Pancreas (tissue), 10 donors: Measurements from ENCODE around the gene EMC9. TPM values are rescaled to one million over a fixed set of nuclear protein-coding genes. Genes with fewer than 3 reads are reported as not detected.

Experiments
- ATAC-seq, 4 donors: fragments of 200-7000 bp; cut with Tn5 transposase; one replicate each; pipeline versions ENCODE4 v1.8.0 to v1.9.1; 2020; ENCODE audit warnings: mild to moderate bottlenecking in 4 of 4, moderate library complexity in 4 of 4
- DNase-seq, 6 donors: peaks; one replicate each; pipeline ENCODE4 v3.0.0-alpha.2; 2020
- FAIRE-seq: peaks from 2 replicates; lab custom pipeline; 2012; peaks lifted over from hg19 to GRCh38; lab: Jason Lieb, UNC
- H3K27ac ChIP-seq, 4 donors: fragments of 200-600 bp; sonication (generic); 1 replicate in 3 of 4; 2 replicates in 1 of 4; pipeline versions ENCODE4 v1.5.0 to v1.8.0; 2020
- H3K27me3 ChIP-seq, 4 donors: fragments of 200-600 bp; one replicate each; pipeline ENCODE4 v1.8.0; 2021
- H3K36me3 ChIP-seq, 3 donors: fragments of 200-600 bp; sonication (generic) in 1 of 3; one replicate each; pipeline versions ENCODE4 v1.5.0 to v1.8.0; 2020 to 2021
- H3K4me1 ChIP-seq, 3 donors: fragments of 200-600 bp; one replicate each; pipeline ENCODE4 v1.8.0; 2021
- H3K4me3 ChIP-seq, 4 donors: fragments of 200-600 bp; sonication (generic) in 2 of 4; one replicate each; pipeline versions ENCODE4 v1.5.0 to v1.8.0; 2020 to 2021
- H3K9me3 ChIP-seq, 4 donors: fragments of 200-600 bp; one replicate each; pipeline ENCODE4 v1.8.0; 2021
- CTCF ChIP-seq, 4 donors: fragments of 200-600 bp; sonication (generic) in 3 of 4; IDR thresholded peaks; one replicate each; pipeline versions ENCODE4 v1.5.0 to v1.8.0; 2021; ENCODE audit warnings: antibody characterized with exemption in 4 of 4
- WGBS, 2 donors: extraction: QIAGEN DNeasy Blood & Tissue Kit; methylation state at CpG; one replicate each; pipeline ENCODE4 v1.1.7; 2013; 5-methylcytosine and 5-hydroxymethylcytosine counted together
- intact Hi-C, 3 donors: fragments of 100-400 bp; cut with DNase I; formaldehyde crosslinking; loops; one replicate each; pipeline versions ENCODE4 v1.11.1 to v1.14.2; 2022
- polyA plus RNA-seq, 2 donors: library from polyadenylated mRNA; stranded (reverse); fragments of 200-250 nt; gene quantifications; one replicate each; pipeline ENCODE4 v1.2.3, GENCODE V29; 2013
- total RNA-seq, 6 donors: library from RNA; stranded (reverse); fragmentation: NEBNext Ultra II Directional in 4 of 6; extraction: Animal tissue kit (Norgen Biotek cat#: 25700) in 4 of 6; gene quantifications; one replicate each; pipeline versions ENCODE4 v1.2.1 to v1.2.4, GENCODE V29; 2021 to 2023
- donor health status: healthy with polysubstance abuse.
- donor health status: DM: no; HTN: no; CAD: no; lungs with moderate emphysema.
- donor health status: DM: no; HTN: no; CAD: no.
- donor health status: control.
- donor health status: control.
- donor health status: Bipolar disorder and iron deficiency.
- donor health status: DM: yes; HTN: yes; CAD: no.
- donor health status: DM: no; HTN: no; CAD: no.
- donor health status: DM: no; HTN: no; CAD: no.
- donor health status: DM: yes; HTN: yes; CAD: no.

Gene EMC9
- total and polyA plus RNA-seq, 8 donors: 8.1 to 72.6 (median 14.1) TPM

- Histone ChIP-seq H3K27ac (no peak overlapping the region), H3K36me3 (peaks cover 0 to 13% (median 7%) of the 10 kb centered on the region in 3 donors), H3K4me1 (peaks cover 27 to 31% (median 29%) of the 10 kb centered on the region in 3 donors), H3K27me3 (no peaks in the 10 kb centered on the region), H3K9me3 (no peaks in the 10 kb centered on the region), H3K4me3 (no peak overlapping the region)
- intact Hi-C loops: no loop called here
- ATAC-seq (no peak), FAIRE-seq (no peak), DNase-seq (no peak)
- TF ChIP-seq CTCF (IDR thresholded peaks at IDR 0.05): no peak
- 80 to 96% methylated on average over 1 of the region's 1 CpG for WGBS, 2 donors
Measured at GRCh38 chr14:24133735-24134134, 7.7 kb downstream of the EMC9 start.

GRCh38 chr14:24132976-24133375 is 8.4 kb downstream of the EMC9 start:
- DNase-seq (no peak), FAIRE-seq (no peak), ATAC-seq (no peak)
- no peak for TF ChIP-seq CTCF (IDR thresholded peaks at IDR 0.05)
- Histone ChIP-seq H3K36me3 (peaks cover 0 to 6% (median under 1%) of the 10 kb centered on the region in 3 donors), H3K27me3 (no peaks in the 10 kb centered on the region), H3K4me1 (peaks cover 27 to 31% (median 29%) of the 10 kb centered on the region in 3 donors), H3K4me3 (no peak overlapping the region), H3K9me3 (no peaks in the 10 kb centered on the region), H3K27ac (peak overlapping the region in 2 of 4 donors; percentile 24 to 78)
- 96 to 98% methylated on average over 2 of the region's 2 CpGs for WGBS, 2 donors
- intact Hi-C loops: no loop called here

GRCh38 chr14:24132061-24132685 is 9.2 kb downstream of the EMC9 start:
- DNase-seq (peak; percentile 73 to 92 (median 82)), ATAC-seq (peak; percentile 31 to 46 (median 36)), FAIRE-seq (no peak)
- no peak for TF ChIP-seq CTCF (IDR thresholded peaks at IDR 0.05)
- 24 to 29% methylated on average over 24 of the region's 24 CpGs for WGBS, 2 donors
- Histone ChIP-seq H3K27me3 (no peaks in the 10 kb centered on the region), H3K4me3 (no peak overlapping the region), H3K4me1 (peaks cover 25 to 31% (median 27%) of the 10 kb centered on the region in 3 donors), H3K9me3 (no peaks in the 10 kb centered on the region), H3K27ac (peak overlapping the region; percentile 76 to 87 (median 80)), H3K36me3 (no peaks in the 10 kb centered on the region)
- intact Hi-C loops: no loop called here

- WGBS, 2 donors: 38 to 40% methylated on average over 15 of the region's 15 CpGs
- Histone ChIP-seq H3K9me3 (no peaks in the 10 kb centered on the region), H3K4me3 (no peak overlapping the region), H3K27me3 (no peaks in the 10 kb centered on the region), H3K36me3 (no peaks in the 10 kb centered on the region), H3K4me1 (peaks cover 19 to 31% (median 22%) of the 10 kb centered on the region in 3 donors), H3K27ac (peak overlapping the region; percentile 76 to 87 (median 80))
- no peak for TF ChIP-seq CTCF (IDR thresholded peaks at IDR 0.05)
- no peak for FAIRE-seq
- intact Hi-C loops: no loop called here
- peak in 2 of 6 donors; percentile 42 to 66 for DNase-seq
- peak; percentile 1 to 11 (median 7) for ATAC-seq
Measured at GRCh38 chr14:24131549-24131966, 9.8 kb downstream of the EMC9 start.
